ENCODE results near the gene WASHC3.

DNA sequence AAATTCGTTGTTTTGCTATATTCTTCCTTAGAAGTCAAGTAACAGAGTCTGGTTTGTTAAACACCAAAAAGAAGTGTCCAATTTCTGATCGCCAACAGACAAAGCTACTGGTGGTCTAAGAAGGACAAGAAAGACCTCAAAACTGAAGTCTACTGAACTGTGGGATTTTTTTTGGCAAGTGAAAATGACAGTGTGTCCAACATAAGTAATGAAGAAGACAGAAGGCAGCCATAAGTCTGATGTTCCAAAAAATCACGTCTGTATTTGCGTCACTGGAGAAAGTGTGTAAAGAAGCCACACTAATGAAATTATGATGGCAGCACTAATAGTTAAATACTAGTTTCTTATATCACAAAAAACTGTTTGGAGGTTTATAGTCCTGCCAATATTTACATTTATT, 32.6 kb downstream of the WASHC3 start:
- no peak for TF ChIP-seq EZH2 (IDR thresholded peaks at IDR 0.05; ENCODE audit: low read depth)
- TF ChIP-seq, protein P1, sequence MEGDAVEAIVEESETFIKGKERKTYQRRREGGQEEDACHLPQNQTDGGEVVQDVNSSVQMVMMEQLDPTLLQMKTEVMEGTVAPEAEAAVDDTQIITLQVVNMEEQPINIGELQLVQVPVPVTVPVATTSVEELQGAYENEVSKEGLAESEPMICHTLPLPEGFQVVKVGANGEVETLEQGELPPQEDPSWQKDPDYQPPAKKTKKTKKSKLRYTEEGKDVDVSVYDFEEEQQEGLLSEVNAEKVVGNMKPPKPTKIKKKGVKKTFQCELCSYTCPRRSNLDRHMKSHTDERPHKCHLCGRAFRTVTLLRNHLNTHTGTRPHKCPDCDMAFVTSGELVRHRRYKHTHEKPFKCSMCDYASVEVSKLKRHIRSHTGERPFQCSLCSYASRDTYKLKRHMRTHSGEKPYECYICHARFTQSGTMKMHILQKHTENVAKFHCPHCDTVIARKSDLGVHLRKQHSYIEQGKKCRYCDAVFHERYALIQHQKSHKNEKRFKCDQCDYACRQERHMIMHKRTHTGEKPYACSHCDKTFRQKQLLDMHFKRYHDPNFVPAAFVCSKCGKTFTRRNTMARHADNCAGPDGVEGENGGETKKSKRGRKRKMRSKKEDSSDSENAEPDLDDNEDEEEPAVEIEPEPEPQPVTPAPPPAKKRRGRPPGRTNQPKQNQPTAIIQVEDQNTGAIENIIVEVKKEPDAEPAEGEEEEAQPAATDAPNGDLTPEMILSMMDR (conservative IDR thresholded peaks at IDR 0.05): no peak
